Hematopoietic multipotent progenitor cell treated with erythropoietin and hydrocortisone succinate and interleukin-3 and kit ligand, for 8 days (in vitro differentiated cells): ENCODE measurements around the gene MET.
"Not testable (repeated sequence)": the region's sequence is repeated elsewhere in the genome, so short reads cannot be mapped to it uniquely, and the experiment has no call there.

Experiments
- DNase-seq: peaks from one replicate; pipeline ENCODE4 v3.0.0-alpha.2; 2015

Gene MET

GRCh38 chr7:116671681-116672595 lies at the start of gene MET:
TSS of gene MET (plus strand) at chr7:116672196. CDS start at chr7:116699085, 26,889 bp downstream.
- peak; percentile 65 for DNase-seq

- no peak for DNase-seq
Measured at GRCh38 chr7:116626886-116627285, 45.1 kb upstream of the MET start.

- DNase-seq: no peak
Measured at GRCh38 chr7:116629051-116629463, 42.9 kb upstream of the MET start.

- no peak for DNase-seq
Measured at GRCh38 chr7:116630357-116630756, 41.6 kb upstream of the MET start.

- DNase-seq: no peak
Measured at GRCh38 chr7:116630932-116631671, 40.9 kb upstream of the MET start.

GRCh38 chr7:116631676-116632075 lies 40.3 kb upstream of the MET start:
- no peak for DNase-seq

GRCh38 chr7:116632384-116632783 lies 39.6 kb upstream of the MET start:
- no peak for DNase-seq

- no peak for DNase-seq
Measured at GRCh38 chr7:116633131-116633988, 38.6 kb upstream of the MET start.

GRCh38 chr7:116636997-116637396 lies 35.0 kb upstream of the MET start:
- DNase-seq: no peak

- DNase-seq: not testable (repeated sequence)
Measured at GRCh38 chr7:116638592-116638991, 33.4 kb upstream of the MET start.

- DNase-seq: no peak
Measured at GRCh38 chr7:116641551-116642153, 30.3 kb upstream of the MET start.

GRCh38 chr7:116643148-116643547 lies 28.8 kb upstream of the MET start:
- DNase-seq: not testable (repeated sequence)

- no peak for DNase-seq
Measured at GRCh38 chr7:116644628-116645027, 27.4 kb upstream of the MET start.

- no peak for DNase-seq
Measured at GRCh38 chr7:116647290-116647689, 24.7 kb upstream of the MET start.

- no peak for DNase-seq
Measured at GRCh38 chr7:116647861-116648260, 24.1 kb upstream of the MET start.

- DNase-seq: no peak
Measured at GRCh38 chr7:116650436-116650835, 21.6 kb upstream of the MET start.

- no peak for DNase-seq
Measured at GRCh38 chr7:116652793-116653192, 19.2 kb upstream of the MET start.

- no peak for DNase-seq
Measured at GRCh38 chr7:116653204-116653603, 18.8 kb upstream of the MET start.

- no peak for DNase-seq
Measured at GRCh38 chr7:116653646-116654045, 18.4 kb upstream of the MET start.

GRCh38 chr7:116659248-116659647 lies 12.7 kb upstream of the MET start:
- DNase-seq: not testable (repeated sequence)

- DNase-seq: no peak
Measured at GRCh38 chr7:116661865-116662264, 10.1 kb upstream of the MET start.

- no peak for DNase-seq
Measured at GRCh38 chr7:116663744-116664143, 8.3 kb upstream of the MET start.
